Memory B cell (primary cell): ENCODE results near the gene RAB11FIP4.

Experiments
- ATAC-seq: fragments of 150-1000 bp; cut with Tn5 transposase; 2 replicates; pipeline ENCODE4 v1.10.0; 2021; ENCODE audit warnings: low read depth, mild to moderate bottlenecking, moderate library complexity
- DNase-seq, 2 donors: peaks; one replicate each; pipeline ENCODE4 v3.0.0; 2022; ENCODE audit warnings: low spot score in 2 of 2
- H3K27ac Mint-ChIP-seq: one replicate; pipeline ENCODE4 v1.8.0; 2022; ENCODE audit warnings: mild to moderate bottlenecking, moderate library complexity, mixed read lengths
- H3K27me3 Mint-ChIP-seq: one replicate; pipeline ENCODE4 v1.8.0; 2022; ENCODE audit warnings: mixed read lengths
- H3K36me3 Mint-ChIP-seq: one replicate; pipeline ENCODE4 v1.8.0; 2022; ENCODE audit warnings: mild to moderate bottlenecking, mixed read lengths
- H3K4me1 Mint-ChIP-seq: one replicate; pipeline ENCODE4 v1.8.0; 2022; ENCODE audit warnings: mixed read lengths
- H3K4me3 Mint-ChIP-seq: one replicate; pipeline ENCODE4 v1.8.0; 2022; ENCODE audit warnings: mild to moderate bottlenecking, moderate library complexity, mixed read lengths
- H3K9me3 Mint-ChIP-seq: one replicate; pipeline ENCODE4 v1.8.0; 2022; ENCODE audit warnings: mixed read lengths

Gene RAB11FIP4

GRCh38 chr17:31390748-31391495, 553 bp upstream of the RAB11FIP4 start:
- Mint-ChIP-seq H3K4me3 (peak overlapping the region; percentile 73), H3K27ac (no peak overlapping the region), H3K36me3 (no peaks in the 10 kb centered on the region), H3K9me3 (no peaks in the 10 kb centered on the region), H3K4me1 (peaks cover 11% of the 10 kb centered on the region), H3K27me3 (peaks cover 21% of the 10 kb centered on the region)
- no peak for ATAC-seq
- DNase-seq = no peak

- H3K27me3 Mint-ChIP-seq = peaks cover 21% of the 10 kb centered on the region
- peak overlapping the region; percentile 75 for H3K4me3 Mint-ChIP-seq
- H3K4me1 Mint-ChIP-seq = peaks cover 11% of the 10 kb centered on the region
- H3K9me3 Mint-ChIP-seq = no peaks in the 10 kb centered on the region
- H3K36me3 Mint-ChIP-seq = no peaks in the 10 kb centered on the region
- H3K27ac Mint-ChIP-seq = no peak overlapping the region
- DNase-seq = no peak
- ATAC-seq = peak; percentile 27
Observed at GRCh38 chr17:31392002-31392855, 754 bp downstream of the RAB11FIP4 start.

GRCh38 chr17:31392856-31393748, 1.6 kb downstream of the RAB11FIP4 start:
- Mint-ChIP-seq H3K27ac (no peak overlapping the region), H3K9me3 (no peaks in the 10 kb centered on the region)

GRCh38 chr17:31393749-31394146, 2.3 kb downstream of the RAB11FIP4 start:
- Mint-ChIP-seq H3K4me3 (no peak overlapping the region), H3K4me1 (peaks cover 11% of the 10 kb centered on the region), H3K27me3 (peaks cover 23% of the 10 kb centered on the region), H3K36me3 (no peaks in the 10 kb centered on the region), H3K27ac (no peak overlapping the region), H3K9me3 (no peaks in the 10 kb centered on the region)
- ATAC-seq (no peak), DNase-seq (no peak)

More at GRCh38 chr17:31392856-31393748, 1.6 kb downstream of the RAB11FIP4 start:
- H3K27me3 Mint-ChIP-seq = peaks cover 21% of the 10 kb centered on the region
- H3K36me3 Mint-ChIP-seq = no peaks in the 10 kb centered on the region
- DNase-seq (no peak), ATAC-seq (no peak)
- peaks cover 11% of the 10 kb centered on the region for H3K4me1 Mint-ChIP-seq
- peak overlapping the region; percentile 65 for H3K4me3 Mint-ChIP-seq

GRCh38 chr17:31394544-31394943, 3.1 kb downstream of the RAB11FIP4 start:
- no peak overlapping the region for H3K4me3 Mint-ChIP-seq

GRCh38 chr17:31397256-31397939, 5.9 kb downstream of the RAB11FIP4 start:
- Mint-ChIP-seq H3K27ac (no peak overlapping the region), H3K36me3 (no peaks in the 10 kb centered on the region), H3K9me3 (no peaks in the 10 kb centered on the region), H3K4me1 (peaks cover 2% of the 10 kb centered on the region), H3K27me3 (peaks cover 20% of the 10 kb centered on the region), H3K4me3 (no peak overlapping the region)
- no peak for ATAC-seq
- no peak for DNase-seq

More at GRCh38 chr17:31394544-31394943, 3.1 kb downstream of the RAB11FIP4 start:
- H3K27me3 Mint-ChIP-seq = peaks cover 23% of the 10 kb centered on the region
- H3K36me3 Mint-ChIP-seq = no peaks in the 10 kb centered on the region
- DNase-seq (no peak), ATAC-seq (peak; percentile 42)
- no peaks in the 10 kb centered on the region for H3K9me3 Mint-ChIP-seq
- H3K4me1 Mint-ChIP-seq = peaks cover 10% of the 10 kb centered on the region
- H3K27ac Mint-ChIP-seq = no peak overlapping the region

- Mint-ChIP-seq H3K36me3 (no peaks in the 10 kb centered on the region), H3K4me3 (no peak overlapping the region), H3K27ac (no peak overlapping the region), H3K4me1 (no peaks in the 10 kb centered on the region), H3K27me3 (peaks cover 13% of the 10 kb centered on the region), H3K9me3 (no peaks in the 10 kb centered on the region)
- no peak for DNase-seq
- no peak for ATAC-seq
Observed at GRCh38 chr17:31398381-31399311, 7.2 kb downstream of the RAB11FIP4 start.

GRCh38 chr17:31400481-31400950, 9.0 kb downstream of the RAB11FIP4 start:
- ATAC-seq = no peak
- DNase-seq = no peak
- H3K36me3 Mint-ChIP-seq = no peaks in the 10 kb centered on the region

GRCh38 chr17:31401456-31402254, 10.2 kb downstream of the RAB11FIP4 start:
- no peaks in the 10 kb centered on the region for H3K36me3 Mint-ChIP-seq
- no peak overlapping the region for H3K4me3 Mint-ChIP-seq
- ATAC-seq = no peak
- H3K4me1 Mint-ChIP-seq = peaks cover 2% of the 10 kb centered on the region
- peaks cover 6% of the 10 kb centered on the region for H3K27me3 Mint-ChIP-seq
- H3K9me3 Mint-ChIP-seq = no peaks in the 10 kb centered on the region
- DNase-seq = no peak
- no peak overlapping the region for H3K27ac Mint-ChIP-seq

More at GRCh38 chr17:31400481-31400950, 9.0 kb downstream of the RAB11FIP4 start:
- H3K9me3 Mint-ChIP-seq = no peaks in the 10 kb centered on the region
- H3K4me1 Mint-ChIP-seq = peaks cover 2% of the 10 kb centered on the region
- H3K4me3 Mint-ChIP-seq = no peak overlapping the region
- H3K27ac Mint-ChIP-seq = no peak overlapping the region
- H3K27me3 Mint-ChIP-seq = peaks cover 6% of the 10 kb centered on the region

GRCh38 chr17:31404028-31404949, 12.8 kb downstream of the RAB11FIP4 start:
- no peaks in the 10 kb centered on the region for H3K36me3 Mint-ChIP-seq
- peaks cover 4% of the 10 kb centered on the region for H3K27me3 Mint-ChIP-seq
- peaks cover 2% of the 10 kb centered on the region for H3K4me1 Mint-ChIP-seq
- H3K4me3 Mint-ChIP-seq = no peak overlapping the region
- H3K27ac Mint-ChIP-seq = no peak overlapping the region
- no peak for DNase-seq
- no peak for ATAC-seq
- no peaks in the 10 kb centered on the region for H3K9me3 Mint-ChIP-seq

GRCh38 chr17:31405890-31406371, 14.5 kb downstream of the RAB11FIP4 start:
- Mint-ChIP-seq H3K4me3 (no peak overlapping the region), H3K36me3 (no peaks in the 10 kb centered on the region), H3K27me3 (peaks cover 7% of the 10 kb centered on the region), H3K9me3 (no peaks in the 10 kb centered on the region), H3K27ac (no peak overlapping the region), H3K4me1 (peaks cover 2% of the 10 kb centered on the region)
- ATAC-seq (no peak), DNase-seq (no peak)
